Measurements from ENCODE around the gene PTPRN2. TPM values are rescaled to one million over a fixed set of nuclear protein-coding genes. Genes with fewer than 3 reads are reported as not detected.

PTPRN2 gene
- total and polyA plus RNA-seq, 2 of the 8 experiments (the other 6 are each of a cell fraction or from before 2014, with no cell fraction given), result 2.6 to 4.5 TPM

DNA sequence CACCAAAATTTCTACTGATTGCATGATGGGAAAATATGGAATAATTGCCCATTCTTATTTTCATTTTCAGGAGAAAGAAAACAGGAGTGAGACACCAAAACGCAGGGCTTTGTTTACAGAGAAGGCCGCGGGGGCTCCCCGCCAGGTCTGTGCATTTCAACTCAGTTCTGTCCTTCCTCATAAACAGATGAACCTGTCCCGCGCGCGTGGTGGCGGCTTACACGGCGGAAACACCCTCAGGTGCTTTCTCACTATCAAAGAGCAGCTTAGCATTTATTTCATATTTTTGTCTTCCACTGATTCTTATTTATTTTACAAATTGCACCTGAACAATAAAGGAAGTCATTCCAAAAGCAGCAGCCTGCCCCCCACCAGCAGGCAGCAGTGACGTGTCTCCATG is 579.4 kb downstream of the PTPRN2 start:
- Histone ChIP-seq H3K79me1 (ENCODE audit: low read depth, low read length) (no peaks in the 10 kb centered on the region), H3K27me3 (replicated peaks in 1 of 4; ENCODE audit: control insufficient read depth in 3 of 4, extremely low read depth in 1 of 4, insufficient read depth in 3 of 4, low read length in 3 of 4) (no peaks in the 10 kb centered on the region; a peak in 1 of 7 replicates), H3K4me3 (ENCODE audit: extremely low read depth in 1 of 4, insufficient read depth in 2 of 4, low read depth in 3 of 4, low read length in 4 of 4) (no peak overlapping the region), H3K4me2 (ENCODE audit: insufficient read depth in 1 of 2, low read depth in 2 of 2, low read length in 2 of 2) (peak overlapping the region in 1 of 2 experiments; percentile 46; a peak in 1 of 4 replicates), H2AK5ac (ENCODE audit: low read depth, low read length) (peak overlapping the region; percentile 100), H4K8ac (ENCODE audit: extremely low read depth, insufficient read depth, low read length) (no peak overlapping the region), H2BK15ac (ENCODE audit: low read length) (no peak overlapping the region), H3K9ac (replicated peaks in 1 of 4; ENCODE audit: extremely low read depth in 1 of 4, low read depth in 3 of 4, low read length in 3 of 4) (no peak overlapping the region), H3K18ac (ENCODE audit: extremely low read depth, low read length) (peak overlapping the region; percentile 38; the same call in 1 of the 2 replicates), H3K23ac (ENCODE audit: insufficient read length) (no peak overlapping the region), H3K4ac (replicated peaks; ENCODE audit: insufficient read length, low read depth, low read length) (no peak overlapping the region), H4K5ac (ENCODE audit: insufficient read length, low read depth, low read length) (no peak overlapping the region), H2BK5ac (ENCODE audit: low read depth, low read length) (no peak overlapping the region; the same call in 1 of the 2 replicates), H3K9me3 (ENCODE audit: insufficient read depth in 2 of 2, low read depth in 1 of 2, low read length in 1 of 2) (no peaks in the 10 kb centered on the region), H3K14ac (ENCODE audit: insufficient read length) (no peak overlapping the region), H2BK20ac (ENCODE audit: low read length) (no peak overlapping the region; the same call in 1 of the 2 replicates), H4K91ac (replicated peaks; ENCODE audit: insufficient read length, low read length) (peak overlapping the region; percentile 98), H2AFZ (ENCODE audit: low read length) (no peak overlapping the region), H3K27ac (ENCODE audit: low read depth, low read length) (no peak overlapping the region), H3K36me3 (ENCODE audit: control insufficient read depth in 2 of 4, insufficient read depth in 4 of 4, low read length in 3 of 4) (no peaks in the 10 kb centered on the region), H2BK12ac (ENCODE audit: low read depth, low read length) (peak overlapping the region; percentile 98; the same call in 1 of the 2 replicates), H4K20me1 (replicated peaks in 1 of 2; ENCODE audit: control insufficient read depth in 1 of 2, insufficient read depth in 2 of 2, low read length in 2 of 2) (no peaks in the 10 kb centered on the region), H3K79me2 (ENCODE audit: control insufficient read depth in 1 of 2, insufficient read depth in 2 of 2, low read length in 2 of 2) (no peaks in the 10 kb centered on the region), H3K23me2 (ENCODE audit: low read depth, low read length) (peaks cover 7% of the 10 kb centered on the region; the same call in 1 of the 2 replicates), H3K56ac (replicated peaks; ENCODE audit: insufficient read length, low read depth, low read length) (no peak overlapping the region), H3K4me1 (replicated peaks in 1 of 4; ENCODE audit: control insufficient read depth in 3 of 4, insufficient read depth in 4 of 4, low read length in 3 of 4) (peaks cover 10 to 38% (median 23%) of the 10 kb centered on the region in 4 experiments), H2BK120ac (replicated peaks; ENCODE audit: low read depth, low read length) (no peak overlapping the region)
- WGBS, 2 experiments (ENCODE audit: extremely low coverage in 1 of 2, insufficient coverage in 1 of 2, insufficient read length in 1 of 2, insufficient replicate concordance in 2 of 2, low coverage in 1 of 2, low lambda C conversion rate in 2 of 2, missing lambda C conversion rate in 1 of 2), result 61% methylated on average over 12 of the region's 12 CpGs; no CpG with 5 or more reads in 1 of the 2 experiments
- DNase-seq (ENCODE audit: low read depth in 1 of 2, low spot score in 2 of 2), result no peak
- no peak for TF ChIP-seq RAD21 (IDR thresholded peaks at IDR 0.05 in 1 of 2, conservative IDR thresholded peaks at IDR 0.05 in 1 of 2; ENCODE audit: low read depth in 2 of 2, low read length in 2 of 2)
- no peak for TF ChIP-seq SIRT6 (IDR thresholded peaks at IDR 0.05; ENCODE audit: low read length)
- no peak for TF ChIP-seq HDAC6 (IDR thresholded peaks at IDR 0.05; ENCODE audit: low read depth, low read length)
- TF ChIP-seq TBP (IDR thresholded peaks at IDR 0.05; ENCODE audit: low read depth, low read length), result no peak
- TF ChIP-seq, protein P1, sequence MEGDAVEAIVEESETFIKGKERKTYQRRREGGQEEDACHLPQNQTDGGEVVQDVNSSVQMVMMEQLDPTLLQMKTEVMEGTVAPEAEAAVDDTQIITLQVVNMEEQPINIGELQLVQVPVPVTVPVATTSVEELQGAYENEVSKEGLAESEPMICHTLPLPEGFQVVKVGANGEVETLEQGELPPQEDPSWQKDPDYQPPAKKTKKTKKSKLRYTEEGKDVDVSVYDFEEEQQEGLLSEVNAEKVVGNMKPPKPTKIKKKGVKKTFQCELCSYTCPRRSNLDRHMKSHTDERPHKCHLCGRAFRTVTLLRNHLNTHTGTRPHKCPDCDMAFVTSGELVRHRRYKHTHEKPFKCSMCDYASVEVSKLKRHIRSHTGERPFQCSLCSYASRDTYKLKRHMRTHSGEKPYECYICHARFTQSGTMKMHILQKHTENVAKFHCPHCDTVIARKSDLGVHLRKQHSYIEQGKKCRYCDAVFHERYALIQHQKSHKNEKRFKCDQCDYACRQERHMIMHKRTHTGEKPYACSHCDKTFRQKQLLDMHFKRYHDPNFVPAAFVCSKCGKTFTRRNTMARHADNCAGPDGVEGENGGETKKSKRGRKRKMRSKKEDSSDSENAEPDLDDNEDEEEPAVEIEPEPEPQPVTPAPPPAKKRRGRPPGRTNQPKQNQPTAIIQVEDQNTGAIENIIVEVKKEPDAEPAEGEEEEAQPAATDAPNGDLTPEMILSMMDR (IDR thresholded peaks at IDR 0.05; ENCODE audit: control extremely low read depth in 1 of 3, insufficient read depth in 1 of 3, low read depth in 1 of 3, low read length in 3 of 3), result no peak
- FAIRE-seq, result no peak
- ChIA-PET CTCF (ENCODE audit: partially characterized antibody) (no interaction called here), POLR2A (ENCODE audit: partially characterized antibody) (interaction anchor here (0.8 kb wide), 1 partner anchor 19 kb away, joined by 3 read pairs; no protein-coding TSS in a partner anchor)

All from H1 (cell line).